HG02588 (cell line): ENCODE measurements around the gene ASB12.
A peak's percentile ranks its signal among the peaks of the same experiment; 100 is the strongest.
"Not testable (repeated sequence)": the region's sequence is repeated elsewhere in the genome, so short reads cannot be mapped to it uniquely, and the experiment has no call there.

ENCODE experiments used
- ATAC-seq: cut with Tn5 transposase; IDR thresholded peaks from one replicate; pipeline ENCODE4 v1.9.1; 2021; ENCODE audit warnings: mild to moderate bottlenecking, moderate library complexity; ENCODE audit not compliant: unreplicated experiment

The ASB12 gene

GRCh38 chrX:64230123-64230970, at the start of gene ASB12:
ASB12 (minus strand) TSS chrX:64230607; CDS start chrX:64225650, 4,957 bp downstream.
- ATAC-seq: no peak

GRCh38 chrX:64265265-64265664, 34.9 kb upstream of the ASB12 start:
- no peak for ATAC-seq

- no peak for ATAC-seq
Observed at GRCh38 chrX:64229154-64229553, 1.3 kb downstream of the ASB12 start.

- ATAC-seq: no peak
Observed at GRCh38 chrX:64218023-64218422, 12.4 kb downstream of the ASB12 start.

DNA sequence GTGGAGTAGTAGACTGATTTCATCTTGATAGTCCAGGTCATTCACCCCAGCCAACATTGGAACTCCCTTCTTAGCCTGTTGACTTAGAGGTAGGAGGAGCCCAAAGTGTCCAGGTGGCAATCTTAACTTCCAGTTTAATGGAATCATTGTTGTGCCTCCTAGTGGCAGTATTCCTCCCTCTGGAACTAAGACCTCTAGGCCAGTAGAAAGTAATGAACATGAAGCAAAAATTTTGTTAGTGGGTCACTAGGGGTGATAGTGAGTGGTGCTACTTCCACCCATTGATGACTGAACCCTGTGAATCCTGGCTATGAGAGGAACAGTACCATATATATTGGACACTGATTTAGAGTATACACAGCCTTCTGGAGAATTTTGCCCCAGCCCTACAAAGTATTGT, 16.4 kb downstream of the ASB12 start:
- ATAC-seq: not testable (repeated sequence)

DNA sequence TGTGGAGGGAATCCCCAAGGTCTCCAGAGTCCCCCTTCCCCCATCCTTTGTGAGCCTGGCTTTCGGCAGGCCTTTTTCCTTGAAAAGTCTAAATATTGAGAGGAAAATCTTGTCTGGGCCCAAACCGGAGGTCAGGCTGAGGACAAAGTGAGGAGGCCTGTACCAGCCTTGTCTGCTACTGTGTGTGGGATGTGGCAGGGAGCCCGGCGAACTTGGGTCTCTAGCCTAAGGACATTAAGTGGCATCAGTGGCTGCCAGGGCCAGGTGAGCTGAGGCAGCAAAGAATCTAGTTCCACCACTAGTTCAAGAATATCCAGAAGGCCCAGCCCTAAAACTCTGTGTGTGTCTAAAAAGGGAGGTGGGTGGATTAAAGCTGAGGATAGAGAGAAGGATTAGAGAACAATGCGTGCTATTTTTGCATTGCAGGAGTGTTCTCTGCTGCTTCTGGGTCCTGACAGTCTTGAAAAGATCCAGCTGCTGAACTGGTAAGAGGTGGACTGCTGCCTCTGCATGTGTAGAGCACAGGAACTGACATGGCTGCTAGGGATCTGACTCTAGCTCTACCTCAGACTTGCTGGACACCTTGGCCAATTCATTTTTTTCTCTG, 23.7 kb downstream of the ASB12 start:
- ATAC-seq: no peak

GRCh38 chrX:64205735-64206501, 24.5 kb downstream of the ASB12 start:
- ATAC-seq: peak; percentile 90

- ATAC-seq: peak; percentile 41
Observed at GRCh38 chrX:64205441-64205734, 25.0 kb downstream of the ASB12 start, which contains the start of gene AMER1. AMER1 (minus strand) TSS chrX:64205708; CDS start chrX:64193286, 12,422 bp downstream.

GRCh38 chrX:64204701-64205440, 25.5 kb downstream of the ASB12 start:
- no peak for ATAC-seq

GRCh38 chrX:64204252-64204651, 26.2 kb downstream of the ASB12 start:
- no peak for ATAC-seq

- ATAC-seq: no peak
Observed at GRCh38 chrX:64202808-64203325, 27.5 kb downstream of the ASB12 start.

DNA sequence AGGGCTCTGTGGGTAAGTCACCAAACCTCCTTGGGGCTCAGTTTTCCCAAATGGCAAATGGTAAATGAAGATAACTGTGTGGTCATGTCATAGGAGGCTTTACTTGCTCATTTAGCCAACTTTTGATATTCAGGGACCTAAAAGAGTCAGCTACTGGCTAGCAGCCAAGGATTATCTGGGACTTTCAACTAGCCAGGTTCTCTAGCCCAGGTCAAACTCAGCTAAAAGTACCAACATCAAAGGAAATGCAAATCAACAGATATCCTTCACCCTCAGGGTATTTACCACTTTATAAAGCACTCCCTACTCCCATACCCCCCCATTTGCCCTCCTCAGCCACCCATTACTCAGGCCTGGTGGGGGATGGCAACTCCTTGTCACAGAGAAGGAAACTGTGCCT, 32.4 kb downstream of the ASB12 start:
- no peak for ATAC-seq

- no peak for ATAC-seq
Observed at GRCh38 chrX:64196606-64197005, 33.8 kb downstream of the ASB12 start.

GRCh38 chrX:64195862-64196261, 34.5 kb downstream of the ASB12 start:
- ATAC-seq: no peak

GRCh38 chrX:64192673-64193072, 37.7 kb downstream of the ASB12 start:
- ATAC-seq: no peak

DNA sequence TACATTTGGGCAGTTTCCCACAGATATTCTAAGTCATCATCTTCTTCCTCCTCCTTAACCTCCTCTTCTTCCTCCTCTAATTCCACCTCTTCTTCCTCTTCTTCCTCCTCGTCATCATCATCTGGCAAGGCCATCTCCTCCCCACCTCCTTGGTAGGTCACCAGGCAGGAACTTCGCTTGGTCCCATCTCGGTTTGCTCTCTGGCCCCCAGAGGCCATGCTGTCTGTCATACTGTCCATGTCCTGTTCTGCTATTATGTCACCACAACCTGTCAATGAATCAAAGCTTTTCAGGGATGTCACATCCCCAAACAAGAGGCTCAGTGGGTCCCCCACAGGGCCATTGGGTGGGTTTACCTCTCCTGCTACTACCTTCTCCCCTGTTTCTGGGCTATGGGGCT, 38.4 kb downstream of the ASB12 start:
- ATAC-seq: no peak

DNA sequence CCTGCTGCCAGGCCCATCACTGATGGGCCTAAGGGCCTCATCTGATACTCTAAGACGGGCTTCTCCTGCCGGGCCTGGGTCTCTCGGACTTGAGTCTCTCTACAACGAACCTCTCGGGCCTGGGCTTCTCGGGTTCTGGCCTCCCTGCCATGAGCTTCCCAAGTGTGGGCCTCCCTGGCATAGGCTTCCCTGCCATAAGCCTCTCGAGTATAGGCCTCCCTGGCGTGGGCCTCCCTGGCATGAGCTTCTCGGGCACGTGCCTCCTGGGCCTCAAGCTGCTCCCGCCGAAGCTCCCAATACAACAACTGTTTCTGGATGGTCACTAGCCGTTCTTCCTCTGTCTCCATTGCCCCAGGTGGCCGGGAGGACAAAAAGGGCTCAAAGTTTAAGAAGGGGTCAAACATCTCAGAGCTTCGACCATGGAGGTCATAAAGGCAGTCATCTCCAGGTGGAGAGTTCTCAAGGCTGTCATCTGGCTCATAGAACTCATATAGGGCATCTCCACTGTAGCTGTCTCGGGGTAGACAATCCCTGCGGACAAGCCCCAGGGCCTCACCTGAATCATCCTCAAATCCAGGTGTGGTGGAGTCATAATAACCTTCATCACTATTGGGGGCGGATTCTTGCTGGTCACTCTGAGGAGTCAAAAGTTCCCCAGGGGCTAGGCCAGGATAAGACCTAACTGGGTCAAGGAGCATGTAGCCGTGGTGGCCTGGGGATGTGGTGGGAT, 39.0 kb downstream of the ASB12 start:
- ATAC-seq: no peak

DNA sequence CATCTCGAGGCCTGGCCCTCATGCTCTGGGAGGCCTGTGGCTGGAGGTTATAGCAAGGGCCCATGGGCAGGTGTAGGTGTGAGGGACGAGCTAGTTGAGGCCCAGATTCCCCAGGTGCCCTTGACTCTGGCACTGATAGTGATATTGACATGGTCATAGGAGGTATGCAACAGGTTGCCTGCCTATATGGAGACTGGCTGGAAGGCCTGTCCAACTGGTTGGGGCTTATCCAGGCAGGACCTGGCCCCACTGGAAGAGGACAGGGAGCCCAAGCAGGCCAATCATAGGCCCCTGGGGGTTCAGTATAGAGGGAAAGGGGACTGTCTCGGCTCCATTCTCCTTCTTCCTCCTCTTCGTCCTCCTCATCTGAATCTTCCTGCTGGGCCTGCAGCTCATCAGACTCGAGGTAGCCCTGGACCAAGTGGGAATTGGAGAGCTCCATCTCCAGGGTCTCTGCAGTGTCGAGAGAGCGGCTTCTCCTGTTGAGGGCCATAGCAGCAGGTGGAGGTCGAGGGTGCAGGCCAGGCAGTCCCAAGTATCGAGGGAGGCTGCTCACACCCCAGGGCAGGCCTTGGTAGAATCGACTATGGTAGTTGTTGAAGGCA, 40.2 kb downstream of the ASB12 start:
- ATAC-seq: no peak

DNA sequence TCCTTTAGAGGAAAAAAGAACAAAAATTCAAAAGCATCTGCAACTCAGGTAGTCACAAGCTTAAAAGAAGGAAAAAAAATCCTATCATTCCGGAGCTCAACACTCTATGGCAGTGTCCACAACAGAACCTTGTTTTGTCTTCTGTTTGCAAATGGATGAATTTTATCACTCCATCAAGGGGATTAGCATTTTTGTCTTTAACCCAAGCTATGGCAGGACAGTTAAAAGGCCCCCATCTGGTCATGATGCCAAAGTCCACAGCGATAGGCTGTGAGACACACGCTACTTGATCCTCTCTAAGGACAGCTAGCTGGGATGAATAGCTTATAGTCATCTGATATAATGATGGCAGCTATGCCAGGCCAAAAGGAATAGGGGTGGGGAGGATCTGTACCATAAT, 41.5 kb downstream of the ASB12 start:
- no peak for ATAC-seq

- no peak for ATAC-seq
Observed at GRCh38 chrX:64187762-64188150, 42.7 kb downstream of the ASB12 start.
